GM12878 (cell line): ENCODE data around the gene NFATC2. TPM values are rescaled to one million over a fixed set of nuclear protein-coding genes. Genes with fewer than 3 reads are reported as not detected.
A peak's percentile ranks its signal among the peaks of the same experiment; 100 is the strongest.

ENCODE experiments used
- ASH2L ChIP-seq: fragments of 300-600, 200-600 bp; sonication (generic); IDR thresholded peaks from 2 replicates; pipeline ENCODE4 v1.6.1; 2017; ENCODE audit warnings: low read depth, mild to moderate bottlenecking, borderline replicate concordance
- BACH1 ChIP-seq: fragments of 450-650 bp; IDR thresholded peaks from 2 replicates; pipeline ENCODE4 v1.6.1; 2017; ENCODE audit warnings: mild to moderate bottlenecking, borderline replicate concordance
- BMI1 ChIP-seq: fragments of 450-650 bp; IDR thresholded peaks from 2 replicates; pipeline ENCODE4 v1.6.1; 2016; ENCODE audit warnings: mild to moderate bottlenecking, moderate library complexity, borderline replicate concordance
- EGR1 ChIP-seq, 2 experiments: IDR thresholded peaks; 1 replicate in 1 of 2; 2 replicates in 1 of 2; pipeline ENCODE4 v1.6.1; 2011 to 2012; ENCODE audit warnings: low read depth in 2 of 2, low read length in 2 of 2, borderline replicate concordance in 1 of 2, mild to moderate bottlenecking in 1 of 2, moderate library complexity in 1 of 2
- HCFC1 ChIP-seq: fragments of 150-350 bp; IDR thresholded peaks from 2 replicates; pipeline ENCODE4 v1.6.1; 2014; ENCODE audit warnings: low read length
- HDGF ChIP-seq: fragments of 450-650 bp; IDR thresholded peaks from 2 replicates; pipeline ENCODE4 v1.6.1; 2016; ENCODE audit warnings: antibody characterized with exemption
- IRF4 ChIP-seq: IDR thresholded peaks from 2 replicates; pipeline ENCODE4 v1.6.1; 2011; ENCODE audit warnings: low read depth, low read length
- JUNB ChIP-seq: IDR thresholded peaks from 2 replicates; pipeline ENCODE4 v1.6.1; 2016; ENCODE audit warnings: antibody characterized with exemption, mild to moderate bottlenecking
- LARP7 ChIP-seq: fragments of 450-650 bp; IDR thresholded peaks from 2 replicates; pipeline ENCODE4 v1.6.1; 2017; ENCODE audit warnings: mild to moderate bottlenecking
- MYC ChIP-seq: IDR thresholded peaks from 2 replicates; pipeline ENCODE4 v1.6.1; 2011; ENCODE audit warnings: mild to moderate bottlenecking, low read length, moderate library complexity, inconsistent platforms; ENCODE audit not compliant: insufficient read depth, insufficient replicate concordance, insufficient read length, severe bottlenecking
- NFIC ChIP-seq: IDR thresholded peaks from 2 replicates; pipeline ENCODE4 v1.6.1; 2012; ENCODE audit warnings: low read depth, mild to moderate bottlenecking, inconsistent platforms, low read length, moderate library complexity
- NFYA ChIP-seq: IDR thresholded peaks from 2 replicates; pipeline ENCODE4 v1.6.1; 2011; ENCODE audit warnings: low read depth, mild to moderate bottlenecking, low read length, improper control_type of control experiment, borderline replicate concordance
- NR2C2 ChIP-seq: IDR thresholded peaks from 2 replicates; pipeline ENCODE4 v1.6.1; 2011; ENCODE audit warnings: borderline replicate concordance, low read depth; ENCODE audit not compliant: control insufficient read depth, insufficient read length
- NRF1 ChIP-seq: conservative IDR thresholded peaks from 2 replicates; pipeline ENCODE4 v1.6.1; 2011; ENCODE audit warnings: mild to moderate bottlenecking, low read depth, low read length, improper control_type of control experiment
- PAX5 ChIP-seq: IDR thresholded peaks from 2 replicates; pipeline ENCODE4 v1.6.1; 2011; ENCODE audit warnings: low read depth, low read length, borderline replicate concordance
- POLR2A ChIP-seq: IDR thresholded peaks from 2 replicates; pipeline ENCODE4 v1.6.1; 2011; ENCODE audit warnings: low read depth, mild to moderate bottlenecking, low read length
- RBBP5 ChIP-seq: fragments of 200-600 bp; sonication (generic); conservative IDR thresholded peaks from 2 replicates; pipeline ENCODE4 v1.6.1; 2016
- SIX5 ChIP-seq: IDR thresholded peaks from 2 replicates; pipeline ENCODE4 v1.6.1; 2011; ENCODE audit warnings: mild to moderate bottlenecking, low read depth, low read length, moderate library complexity; ENCODE audit not compliant: severe bottlenecking
- SRF ChIP-seq, 2 experiments: IDR thresholded peaks; 2 replicates each; pipeline ENCODE4 v1.6.1; 2011; ENCODE audit warnings: low read depth in 2 of 2, low read length in 2 of 2, mild to moderate bottlenecking in 1 of 2, moderate library complexity in 1 of 2
- TCF7 ChIP-seq: IDR thresholded peaks from 2 replicates; pipeline ENCODE4 v1.6.1; 2014; ENCODE audit warnings: antibody characterized with exemption, borderline replicate concordance
- YY1 ChIP-seq: IDR thresholded peaks from 2 replicates; pipeline ENCODE4 v1.6.1; 2011; ENCODE audit warnings: low read depth, mild to moderate bottlenecking, low read length
- polyA plus RNA-seq, 11 experiments: library from polyadenylated mRNA; depleted of rRNA in 4 of 11; unstranded in 6 of 11; stranded (reverse) in 5 of 11; fragments of >200 nt; fragmentation: Nextera tagmentation in 4 of 11; fragmentation: Illumina TruSeq in 1 of 11; extraction: Ambion mirVana in 4 of 11; extraction: Trizol in 1 of 11; gene quantifications; 1 replicate in 1 of 11; 2 replicates in 10 of 11; pipeline versions ENCODE4 v1.2.1 to v1.2.3, GENCODE V29; 2011 to 2016; ENCODE audit warnings: inconsistent platforms in 2 of 11, missing spikeins in 2 of 11, low read depth in 1 of 11
- total RNA-seq, 4 experiments: library from RNA; depleted of rRNA in 3 of 4; stranded (reverse); fragments of >200 nt in 3 of 4; fragmentation: Illumina TruSeq in 1 of 4; extraction: Trizol in 1 of 4; gene quantifications; 2 replicates each; pipeline versions ENCODE4 v1.2.1 to v1.2.3, GENCODE V29; 2013 to 2021
- TF ChIP-seq, protein P1 (sequence below): fragments of 450-650 bp; IDR thresholded peaks from 2 replicates; pipeline ENCODE4 v1.6.1; 2018; ENCODE audit warnings: borderline replicate concordance, mild to moderate bottlenecking; ENCODE audit not compliant: partially characterized antibody
- TF ChIP-seq, protein P2 (sequence below): IDR thresholded peaks from 2 replicates; pipeline ENCODE4 v1.6.1; 2012; ENCODE audit warnings: improper control_type of control experiment, low read depth, low read length; ENCODE audit not compliant: insufficient replicate concordance
- TF ChIP-seq, protein P3 (sequence below): IDR thresholded peaks from 2 replicates; pipeline ENCODE4 v1.6.1; 2012; ENCODE audit warnings: low read depth, low read length, improper control_type of control experiment

Gene NFATC2
- total and polyA plus RNA-seq, 10 of the 15 experiments (the other 5 are each of a cell fraction or from before 2014, with no cell fraction given) = 3.3 to 20.0 (median 7.3) TPM

DNA sequence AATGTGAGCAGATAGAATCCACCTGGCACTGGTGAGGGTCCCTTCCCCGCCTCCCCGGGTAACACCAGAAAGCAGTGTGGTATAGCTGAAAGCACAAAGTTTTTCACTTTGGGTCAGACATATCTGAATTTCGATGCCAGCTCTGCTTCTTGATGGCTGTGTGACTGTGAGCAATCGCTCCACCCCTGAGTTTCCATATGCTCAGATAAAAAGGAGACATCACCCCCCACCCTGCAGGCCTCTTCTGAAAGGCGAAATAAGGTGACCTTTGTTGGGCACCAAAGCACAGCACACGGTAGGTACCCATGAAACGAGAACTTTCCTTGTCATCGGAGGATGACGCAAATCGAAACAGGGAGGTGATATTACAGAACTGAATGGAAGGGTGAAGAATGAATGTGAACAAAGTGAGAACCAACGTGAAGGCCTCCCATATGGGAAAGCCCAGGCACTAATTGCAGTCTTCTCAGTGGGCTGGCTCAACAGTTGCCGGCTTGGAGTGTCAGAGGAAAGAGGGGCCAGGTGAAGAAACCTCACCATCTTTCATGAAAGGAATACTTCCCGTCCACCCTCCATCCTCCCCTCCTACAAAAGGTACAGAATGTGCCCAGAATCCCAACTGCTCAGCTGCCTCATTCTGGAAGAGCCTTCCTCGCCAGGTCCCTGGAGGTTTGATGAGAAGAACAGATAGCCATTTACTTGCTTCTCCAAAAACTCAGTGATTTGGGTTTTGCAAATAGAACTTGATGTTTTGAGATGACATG is 61.8 kb downstream of the NFATC2 start (continued):
- TF ChIP-seq ASH2L (no peak), HDGF (no peak), SIX5 (no peak), EGR1 (IDR thresholded peaks at IDR 0.05; ENCODE audit: borderline replicate concordance in 1 of 2, low read depth in 2 of 2, low read length in 2 of 2) (no peak), BACH1 (peak; percentile 63; the same call in 1 of the 2 replicates), NFYA (no peak), NRF1 (no peak), NFIC (peak; percentile 65), RBBP5 (no peak), JUNB (peak; percentile 86), MYC (no peak), POLR2A (no peak), TCF7 (no peak), IRF4 (peak; percentile 95), HCFC1 (no peak), YY1 (0 out of 2 replicates have a peak, but pooled peaks have one; percentile 19), SRF (IDR thresholded peaks at IDR 0.05; ENCODE audit: low read depth in 2 of 2, low read length in 2 of 2) (no peak), LARP7 (no peak), BMI1 (peak; percentile 59; the same call in 1 of the 2 replicates), PAX5 (peak; percentile 78; the same call in 1 of the 2 replicates), NR2C2 (no peak)
- TF ChIP-seq, protein P1, sequence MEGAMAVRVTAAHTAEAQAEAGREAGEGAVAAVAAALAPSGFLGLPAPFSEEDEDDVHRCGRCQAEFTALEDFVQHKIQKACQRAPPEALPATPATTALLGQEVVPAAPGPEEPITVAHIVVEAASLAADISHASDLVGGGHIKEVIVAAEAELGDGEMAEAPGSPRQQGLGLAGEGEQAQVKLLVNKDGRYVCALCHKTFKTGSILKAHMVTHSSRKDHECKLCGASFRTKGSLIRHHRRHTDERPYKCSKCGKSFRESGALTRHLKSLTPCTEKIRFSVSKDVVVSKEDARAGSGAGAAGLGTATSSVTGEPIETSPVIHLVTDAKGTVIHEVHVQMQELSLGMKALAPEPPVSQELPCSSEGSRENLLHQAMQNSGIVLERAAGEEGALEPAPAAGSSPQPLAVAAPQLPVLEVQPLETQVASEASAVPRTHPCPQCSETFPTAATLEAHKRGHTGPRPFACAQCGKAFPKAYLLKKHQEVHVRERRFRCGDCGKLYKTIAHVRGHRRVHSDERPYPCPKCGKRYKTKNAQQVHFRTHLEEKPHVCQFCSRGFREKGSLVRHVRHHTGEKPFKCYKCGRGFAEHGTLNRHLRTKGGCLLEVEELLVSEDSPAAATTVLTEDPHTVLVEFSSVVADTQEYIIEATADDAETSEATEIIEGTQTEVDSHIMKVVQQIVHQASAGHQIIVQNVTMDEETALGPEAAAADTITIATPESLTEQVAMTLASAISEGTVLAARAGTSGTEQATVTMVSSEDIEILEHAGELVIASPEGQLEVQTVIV = no peak
- TF ChIP-seq, protein P2, sequence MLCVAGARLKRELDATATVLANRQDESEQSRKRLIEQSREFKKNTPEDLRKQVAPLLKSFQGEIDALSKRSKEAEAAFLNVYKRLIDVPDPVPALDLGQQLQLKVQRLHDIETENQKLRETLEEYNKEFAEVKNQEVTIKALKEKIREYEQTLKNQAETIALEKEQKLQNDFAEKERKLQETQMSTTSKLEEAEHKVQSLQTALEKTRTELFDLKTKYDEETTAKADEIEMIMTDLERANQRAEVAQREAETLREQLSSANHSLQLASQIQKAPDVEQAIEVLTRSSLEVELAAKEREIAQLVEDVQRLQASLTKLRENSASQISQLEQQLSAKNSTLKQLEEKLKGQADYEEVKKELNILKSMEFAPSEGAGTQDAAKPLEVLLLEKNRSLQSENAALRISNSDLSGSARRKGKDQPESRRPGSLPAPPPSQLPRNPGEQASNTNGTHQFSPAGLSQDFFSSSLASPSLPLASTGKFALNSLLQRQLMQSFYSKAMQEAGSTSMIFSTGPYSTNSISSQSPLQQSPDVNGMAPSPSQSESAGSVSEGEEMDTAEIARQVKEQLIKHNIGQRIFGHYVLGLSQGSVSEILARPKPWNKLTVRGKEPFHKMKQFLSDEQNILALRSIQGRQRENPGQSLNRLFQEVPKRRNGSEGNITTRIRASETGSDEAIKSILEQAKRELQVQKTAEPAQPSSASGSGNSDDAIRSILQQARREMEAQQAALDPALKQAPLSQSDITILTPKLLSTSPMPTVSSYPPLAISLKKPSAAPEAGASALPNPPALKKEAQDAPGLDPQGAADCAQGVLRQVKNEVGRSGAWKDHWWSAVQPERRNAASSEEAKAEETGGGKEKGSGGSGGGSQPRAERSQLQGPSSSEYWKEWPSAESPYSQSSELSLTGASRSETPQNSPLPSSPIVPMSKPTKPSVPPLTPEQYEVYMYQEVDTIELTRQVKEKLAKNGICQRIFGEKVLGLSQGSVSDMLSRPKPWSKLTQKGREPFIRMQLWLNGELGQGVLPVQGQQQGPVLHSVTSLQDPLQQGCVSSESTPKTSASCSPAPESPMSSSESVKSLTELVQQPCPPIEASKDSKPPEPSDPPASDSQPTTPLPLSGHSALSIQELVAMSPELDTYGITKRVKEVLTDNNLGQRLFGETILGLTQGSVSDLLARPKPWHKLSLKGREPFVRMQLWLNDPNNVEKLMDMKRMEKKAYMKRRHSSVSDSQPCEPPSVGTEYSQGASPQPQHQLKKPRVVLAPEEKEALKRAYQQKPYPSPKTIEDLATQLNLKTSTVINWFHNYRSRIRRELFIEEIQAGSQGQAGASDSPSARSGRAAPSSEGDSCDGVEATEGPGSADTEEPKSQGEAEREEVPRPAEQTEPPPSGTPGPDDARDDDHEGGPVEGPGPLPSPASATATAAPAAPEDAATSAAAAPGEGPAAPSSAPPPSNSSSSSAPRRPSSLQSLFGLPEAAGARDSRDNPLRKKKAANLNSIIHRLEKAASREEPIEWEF = peak; percentile 34
- TF ChIP-seq, protein P3, sequence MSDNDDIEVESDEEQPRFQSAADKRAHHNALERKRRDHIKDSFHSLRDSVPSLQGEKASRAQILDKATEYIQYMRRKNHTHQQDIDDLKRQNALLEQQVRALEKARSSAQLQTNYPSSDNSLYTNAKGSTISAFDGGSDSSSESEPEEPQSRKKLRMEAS = no peak
